H9 (cell line): Measurements from ENCODE around the gene GPD1. TPM values are rescaled to one million over a fixed set of nuclear protein-coding genes. Genes with fewer than 3 reads are reported as not detected.

Source experiments
- DNase-seq: peaks from one replicate; pipeline ENCODE4 v3.0.0-alpha.2; 2017
- H2AFZ ChIP-seq: one replicate; pipeline ENCODE4 v1.6.1; 2013; ENCODE audit warnings: mild to moderate bottlenecking, low read length, control low read depth, moderate library complexity
- H2AK5ac ChIP-seq: 2 replicates; pipeline ENCODE4 v1.6.1; 2013; ENCODE audit warnings: low read length, control low read depth, mixed read lengths; ENCODE audit not compliant: insufficient read length
- H2BK120ac ChIP-seq: one replicate; pipeline ENCODE4 v1.6.1; 2013; ENCODE audit warnings: low read depth, mild to moderate bottlenecking, low read length, control low read depth, inconsistent platforms; ENCODE audit not compliant: poor library complexity, severe bottlenecking
- H2BK12ac ChIP-seq: 2 replicates; pipeline ENCODE4 v1.6.1; 2013; ENCODE audit warnings: low read length, control low read depth, mixed read lengths, low read depth; ENCODE audit not compliant: insufficient read length
- H2BK15ac ChIP-seq: 2 replicates; pipeline ENCODE4 v1.6.1; 2013; ENCODE audit warnings: low read depth, low read length, control low read depth
- H2BK20ac ChIP-seq: one replicate; pipeline ENCODE4 v1.6.1; 2013; ENCODE audit warnings: low read depth, mild to moderate bottlenecking, low read length, control low read depth, inconsistent platforms; ENCODE audit not compliant: poor library complexity, severe bottlenecking
- H2BK5ac ChIP-seq: 2 replicates; pipeline ENCODE4 v1.6.1; 2013; ENCODE audit warnings: low read length, control low read depth, mixed read lengths; ENCODE audit not compliant: insufficient read length
- H3K14ac ChIP-seq: 2 replicates; pipeline ENCODE4 v1.6.1; 2013; ENCODE audit warnings: low read length, control low read depth; ENCODE audit not compliant: insufficient read depth
- H3K18ac ChIP-seq: 2 replicates; pipeline ENCODE4 v1.6.1; 2013; ENCODE audit warnings: low read depth, mild to moderate bottlenecking, mixed read lengths, low read length, control low read depth; ENCODE audit not compliant: insufficient read length
- H3K23ac ChIP-seq: 2 replicates; pipeline ENCODE4 v1.6.1; 2013; ENCODE audit warnings: low read length, control low read depth, mixed read lengths, low read depth; ENCODE audit not compliant: insufficient read length
- H3K23me2 ChIP-seq: 2 replicates; pipeline ENCODE4 v1.6.1; 2013; ENCODE audit warnings: low read depth, mild to moderate bottlenecking, mixed read lengths, low read length, control low read depth; ENCODE audit not compliant: insufficient read length, poor library complexity, severe bottlenecking
- H3K27ac ChIP-seq: 2 replicates; pipeline ENCODE4 v1.5.1; 2013; ENCODE audit warnings: low read length, control low read depth, mixed read lengths, low read depth; ENCODE audit not compliant: insufficient read length
- H3K27me3 ChIP-seq: 2 replicates; pipeline ENCODE4 v1.6.1; 2013; ENCODE audit warnings: low read length, control low read depth, inconsistent platforms; ENCODE audit not compliant: insufficient read depth
- H3K4ac ChIP-seq: 2 replicates; pipeline ENCODE4 v1.6.1; 2013; ENCODE audit warnings: low read depth, mild to moderate bottlenecking, control low read depth, inconsistent platforms, low read length, moderate library complexity
- H3K4me1 ChIP-seq: 2 replicates; pipeline ENCODE4 v1.6.1; 2013; ENCODE audit warnings: low read length, control low read depth, inconsistent platforms; ENCODE audit not compliant: insufficient read depth
- H3K4me2 ChIP-seq: 2 replicates; pipeline ENCODE4 v1.6.1; 2013; ENCODE audit warnings: low read length, control low read depth, mixed read lengths; ENCODE audit not compliant: insufficient read length, insufficient read depth
- H3K56ac ChIP-seq: 2 replicates; pipeline ENCODE4 v1.6.1; 2013; ENCODE audit warnings: low read depth, mild to moderate bottlenecking, mixed read lengths, low read length, control low read depth; ENCODE audit not compliant: insufficient read length
- H3K79me1 ChIP-seq: 2 replicates; pipeline ENCODE4 v1.6.1; 2013; ENCODE audit warnings: low read depth, mild to moderate bottlenecking, moderate library complexity, low read length, control low read depth, inconsistent platforms; ENCODE audit not compliant: insufficient read depth, poor library complexity, severe bottlenecking
- H3K79me2 ChIP-seq: 2 replicates; pipeline ENCODE4 v1.6.1; 2013; ENCODE audit warnings: low read length, control low read depth, inconsistent platforms; ENCODE audit not compliant: insufficient read depth
- H3K9ac ChIP-seq: 2 replicates; pipeline ENCODE4 v1.6.1; 2013; ENCODE audit warnings: low read length, control low read depth, mixed read lengths; ENCODE audit not compliant: insufficient read length; ENCODE audit errors: extremely low read depth
- H3K9me3 ChIP-seq: one replicate; pipeline ENCODE4 v1.6.1; 2013; ENCODE audit warnings: low read depth, low read length, inconsistent platforms; ENCODE audit not compliant: control insufficient read depth
- H3T11ph ChIP-seq: one replicate; pipeline ENCODE4 v1.6.1; 2013; ENCODE audit warnings: mild to moderate bottlenecking, low read length, control low read depth, inconsistent platforms
- H4K20me1 ChIP-seq: one replicate; pipeline ENCODE4 v1.6.1; 2013; ENCODE audit not compliant: control insufficient read depth, insufficient read length, insufficient read depth
- H4K5ac ChIP-seq: 2 replicates; pipeline ENCODE4 v1.6.1; 2013; ENCODE audit warnings: low read depth, mild to moderate bottlenecking, mixed read lengths, low read length, control low read depth; ENCODE audit not compliant: insufficient read length
- H4K8ac ChIP-seq: replicated peaks from 2 replicates; pipeline ENCODE4 v1.6.1; 2013; ENCODE audit warnings: low read length, control low read depth, mixed read lengths, low read depth; ENCODE audit not compliant: insufficient read length
- H4K91ac ChIP-seq: 2 replicates; pipeline ENCODE4 v1.6.1; 2013; ENCODE audit warnings: low read depth, mild to moderate bottlenecking, moderate library complexity, mixed read lengths, low read length, control low read depth; ENCODE audit not compliant: insufficient read length
- H3K27ac Mint-ChIP-seq, 3 experiments: 2 replicates in 2 of 3; 3 replicates in 1 of 3; pipeline ENCODE4 v1.8.0; 2020 to 2021; ENCODE audit warnings: mixed read lengths in 3 of 3, mild to moderate bottlenecking in 1 of 3, moderate library complexity in 1 of 3
- H3K27me3 Mint-ChIP-seq: 2 replicates; pipeline ENCODE4 v1.8.0; 2021; ENCODE audit warnings: low read depth, mild to moderate bottlenecking, moderate library complexity, mixed read lengths
- H3K36me3 Mint-ChIP-seq, 3 experiments: 2 replicates in 2 of 3; 3 replicates in 1 of 3; pipeline ENCODE4 v1.8.0; 2020 to 2021; ENCODE audit warnings: low read depth in 3 of 3, mixed read lengths in 3 of 3; ENCODE audit not compliant: insufficient read depth in 1 of 3
- H3K4me1 Mint-ChIP-seq, 2 experiments: 2 replicates each; pipeline ENCODE4 v1.8.0; 2020; ENCODE audit warnings: mixed read lengths in 2 of 2
- H3K4me3 Mint-ChIP-seq, 2 experiments: 2 replicates in 1 of 2; 3 replicates in 1 of 2; pipeline ENCODE4 v1.8.0; 2020 to 2021; ENCODE audit warnings: mild to moderate bottlenecking in 2 of 2, mixed read lengths in 2 of 2, moderate library complexity in 1 of 2
- H3K9me3 Mint-ChIP-seq, 2 experiments: 2 replicates in 1 of 2; 3 replicates in 1 of 2; pipeline ENCODE4 v1.8.0; 2020; ENCODE audit warnings: mild to moderate bottlenecking in 2 of 2, mixed read lengths in 2 of 2, moderate library complexity in 1 of 2
- WGBS: extraction: QIAGEN DNeasy Blood & Tissue Kit; methylation state at CpG from one replicate; pipeline ENCODE4 v1.1.7; 2013; ENCODE audit warnings: missing lambda C conversion rate, low lambda C conversion rate, mixed read lengths; ENCODE audit not compliant: insufficient read length; ENCODE audit errors: extremely low coverage; 5-methylcytosine and 5-hydroxymethylcytosine counted together
- total RNA-seq: library from RNA; stranded (reverse); gene quantifications from 2 replicates; pipeline ENCODE4 v1.2.1, GENCODE V29; 2021
- TF ChIP-seq, protein P1 (sequence below): fragments of 200-600 bp; sonication (generic); conservative IDR thresholded peaks from 3 replicates; pipeline ENCODE4 v1.8.0; 2021; ENCODE audit warnings: antibody characterized with exemption, mild to moderate bottlenecking

The GPD1 gene
- total RNA-seq, 1 experiment from 2014 or later = 0.70 TPM

DNA sequence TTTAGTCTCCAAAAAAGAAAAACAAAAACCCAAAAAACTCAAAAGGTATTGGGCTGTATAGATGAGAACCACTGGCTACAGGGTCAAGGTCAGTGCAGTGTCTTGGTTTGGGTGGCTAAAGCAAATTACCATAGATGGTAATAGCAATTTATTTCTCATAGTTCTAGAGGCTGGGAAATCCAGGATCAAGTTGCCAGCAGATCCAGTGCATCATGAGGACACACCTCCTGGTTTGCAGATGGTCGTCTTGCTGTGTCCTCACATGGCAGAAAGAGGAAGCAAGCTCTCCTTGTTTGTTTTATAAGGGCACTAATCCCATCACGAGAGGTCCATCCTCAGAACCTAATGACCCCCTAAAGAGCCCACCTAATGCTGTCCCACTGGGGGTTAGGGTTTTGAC lies 19.4 kb downstream of the GPD1 start:
- Mint-ChIP-seq H3K4me1 (no peaks in the 10 kb centered on the region), H3K9me3 (no peaks in the 10 kb centered on the region), H3K27ac (no peak overlapping the region; a peak in 2 of 7 replicates), H3K27me3 (no peaks in the 10 kb centered on the region), H3K36me3 (peaks cover 0 to 33% (median 0%) of the 10 kb centered on the region in 3 experiments; a peak in 4 of 7 replicates), H3K4me3 (no peak overlapping the region)
- Histone ChIP-seq H3K14ac (no peak overlapping the region), H3K27me3 (no peaks in the 10 kb centered on the region), H2BK120ac (no peak overlapping the region), H3K79me1 (no peaks in the 10 kb centered on the region), H3K56ac (no peak overlapping the region), H3K23me2 (no peaks in the 10 kb centered on the region), H2AK5ac (no peak overlapping the region), H4K5ac (no peak overlapping the region), H3K18ac (no peak overlapping the region), H3K23ac (no peak overlapping the region), H3K4me1 (no peaks in the 10 kb centered on the region), H3K79me2 (no peaks in the 10 kb centered on the region), H3T11ph (no peak overlapping the region), H2BK5ac (no peak overlapping the region), H2BK20ac (no peak overlapping the region), H4K20me1 (no peaks in the 10 kb centered on the region), H2AFZ (no peak overlapping the region), H4K8ac (no peak overlapping the region), H3K9ac (no peak overlapping the region), H4K91ac (no peak overlapping the region), H3K4me2 (no peak overlapping the region), H2BK15ac (no peak overlapping the region), H3K27ac (no peak overlapping the region), H3K4ac (no peak overlapping the region), H3K9me3 (no peaks in the 10 kb centered on the region), H2BK12ac (no peak overlapping the region)
- DNase-seq = no peak
- TF ChIP-seq, protein P1, sequence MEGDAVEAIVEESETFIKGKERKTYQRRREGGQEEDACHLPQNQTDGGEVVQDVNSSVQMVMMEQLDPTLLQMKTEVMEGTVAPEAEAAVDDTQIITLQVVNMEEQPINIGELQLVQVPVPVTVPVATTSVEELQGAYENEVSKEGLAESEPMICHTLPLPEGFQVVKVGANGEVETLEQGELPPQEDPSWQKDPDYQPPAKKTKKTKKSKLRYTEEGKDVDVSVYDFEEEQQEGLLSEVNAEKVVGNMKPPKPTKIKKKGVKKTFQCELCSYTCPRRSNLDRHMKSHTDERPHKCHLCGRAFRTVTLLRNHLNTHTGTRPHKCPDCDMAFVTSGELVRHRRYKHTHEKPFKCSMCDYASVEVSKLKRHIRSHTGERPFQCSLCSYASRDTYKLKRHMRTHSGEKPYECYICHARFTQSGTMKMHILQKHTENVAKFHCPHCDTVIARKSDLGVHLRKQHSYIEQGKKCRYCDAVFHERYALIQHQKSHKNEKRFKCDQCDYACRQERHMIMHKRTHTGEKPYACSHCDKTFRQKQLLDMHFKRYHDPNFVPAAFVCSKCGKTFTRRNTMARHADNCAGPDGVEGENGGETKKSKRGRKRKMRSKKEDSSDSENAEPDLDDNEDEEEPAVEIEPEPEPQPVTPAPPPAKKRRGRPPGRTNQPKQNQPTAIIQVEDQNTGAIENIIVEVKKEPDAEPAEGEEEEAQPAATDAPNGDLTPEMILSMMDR = no peak
- WGBS = no CpG with 5 or more reads among the region's 2 CpGs
